Gastrocnemius medialis (tissue), 4 donors: ENCODE measurements around the gene ANXA2. TPM values are rescaled to one million over a fixed set of nuclear protein-coding genes. Genes with fewer than 3 reads are reported as not detected.
A peak's percentile ranks its signal among the peaks of the same experiment; 100 is the strongest.
"Not testable (repeated sequence)": the region's sequence is repeated elsewhere in the genome, so short reads cannot be mapped to it uniquely, and the experiment has no call there.

ENCODE experiments used
- ATAC-seq, 2 donors: fragments of 150-250 bp; one replicate each; pipeline ENCODE4 v1.9.1; 2016
- DNase-seq, 2 donors: peaks; one replicate each; pipeline ENCODE4 v3.0.0-alpha.2; 2019
- H3K27ac ChIP-seq, 4 donors: fragments of 200-600 bp; sonication (generic); 1 replicate in 1 of 4; 2 replicates in 3 of 4; pipeline ENCODE4 v1.5.1; 2016 to 2018; ENCODE audit warnings: mild to moderate bottlenecking in 2 of 4, moderate library complexity in 1 of 4
- H3K27me3 ChIP-seq, 3 donors: fragments of 200-600 bp; sonication (generic) in 2 of 3; 1 replicate in 1 of 3; 2 replicates in 2 of 3; pipeline versions ENCODE4 v1.5.1 to v1.6.0; 2016 to 2019; ENCODE audit warnings: mild to moderate bottlenecking in 1 of 3, moderate library complexity in 1 of 3
- H3K36me3 ChIP-seq, 2 donors: fragments of 200-600 bp; sonication (generic) in 1 of 2; one replicate each; pipeline ENCODE4 v1.5.1; 2017 to 2018
- H3K4me1 ChIP-seq, 2 donors: fragments of 200-600 bp; sonication (generic) in 1 of 2; one replicate each; pipeline ENCODE4 v1.5.1; 2016 to 2017; ENCODE audit warnings: mild to moderate bottlenecking in 2 of 2
- H3K4me3 ChIP-seq, 4 donors: fragments of 200-600 bp; sonication (generic) in 3 of 4; 1 replicate in 1 of 4; 2 replicates in 3 of 4; pipeline ENCODE4 v1.5.1; 2016 to 2019; ENCODE audit warnings: mild to moderate bottlenecking in 2 of 4
- H3K9me3 ChIP-seq, 3 donors: fragments of 200-600 bp; sonication (generic) in 2 of 3; 1 replicate in 1 of 3; 2 replicates in 2 of 3; pipeline ENCODE4 v1.5.1; 2016 to 2019
- CTCF ChIP-seq, 5 experiments: fragments of 450-650 bp in 3 of 5; fragments of 200-600 bp in 2 of 5; sonication (generic) in 2 of 5; IDR thresholded peaks in 4 of 5; conservative IDR thresholded peaks in 1 of 5; 1 replicate in 4 of 5; 2 replicates in 1 of 5; pipeline ENCODE4 v1.5.1; 2016 to 2019; ENCODE audit warnings: antibody characterized with exemption in 5 of 5, mild to moderate bottlenecking in 3 of 5, moderate library complexity in 3 of 5
- POLR2A ChIP-seq, 2 donors: fragments of 450-650 bp; IDR thresholded peaks; one replicate each; pipeline ENCODE4 v1.6.1; 2017; ENCODE audit warnings: antibody characterized with exemption in 2 of 2, mild to moderate bottlenecking in 2 of 2, moderate library complexity in 2 of 2
- in situ Hi-C, 4 donors: fragments of 200-750 bp; cut with MboI; loops; one replicate each; pipeline versions ENCODE4 v1.15.0 to v1.8.0; 2017; ENCODE audit warnings: low sequenced_read_pairs in 4 of 4
- intact Hi-C: fragments of 100-400 bp; cut with DNase I; formaldehyde crosslinking; loops from one replicate; pipeline ENCODE4 v1.15.1; 2023; ENCODE audit warnings: low total_unique reads
- total RNA-seq, 4 donors: library from RNA; depleted of rRNA; stranded (reverse); fragments of >200 nt; gene quantifications; one replicate each; pipeline versions ENCODE4 v1.1.0 to v1.2.3, GENCODE V29; 2016

ANXA2 gene
- total RNA-seq, 4 donors from 2014 or later, result 266 to 386 (median 323) TPM

- no peak for ATAC-seq
- H3K9me3 ChIP-seq, result no peaks in the 10 kb centered on the region
- no peak overlapping the region for H3K4me3 ChIP-seq
- H3K36me3 ChIP-seq, result peaks cover 0 to 43% of the 10 kb centered on the region in 2 donors
- DNase-seq, result no peak
- H3K27me3 ChIP-seq, result no peaks in the 10 kb centered on the region
- peaks cover 36 to 62% of the 10 kb centered on the region in 2 donors for H3K4me1 ChIP-seq
- H3K27ac ChIP-seq, result peak overlapping the region; percentile 71 to 89 (median 88)
- intact Hi-C loops (loop anchor here (2.0 to 5.0 kb wide), 2 partner anchors 28 to 159 kb away; no protein-coding TSS in a partner anchor), in situ Hi-C loops (loop anchor here in 1 of 4 donors (5.0 kb wide), 1 partner anchor 79 kb away; no protein-coding TSS in a partner anchor)
- no peak for TF ChIP-seq POLR2A (IDR thresholded peaks at IDR 0.05)
- TF ChIP-seq CTCF (IDR thresholded peaks at IDR 0.05 in 4 of 5, conservative IDR thresholded peaks at IDR 0.05 in 1 of 5), result no peak
These were observed 34.7 kb downstream of the ANXA2 start for GRCh38 chr15:60363087-60363549.

GRCh38 chr15:60362321-60363086, 35.3 kb downstream of the ANXA2 start:
- TF ChIP-seq POLR2A (IDR thresholded peaks at IDR 0.05) (no peak), CTCF (IDR thresholded peaks at IDR 0.05 in 4 of 5, conservative IDR thresholded peaks at IDR 0.05 in 1 of 5) (no peak)
- Histone ChIP-seq H3K27ac (peak overlapping the region; percentile 71 to 89 (median 88)), H3K4me1 (peaks cover 36 to 62% of the 10 kb centered on the region in 2 donors), H3K9me3 (no peaks in the 10 kb centered on the region), H3K36me3 (peaks cover 0 to 43% of the 10 kb centered on the region in 2 donors), H3K4me3 (no peak overlapping the region), H3K27me3 (no peaks in the 10 kb centered on the region)
- ATAC-seq, result peak; percentile 26 to 33
- in situ Hi-C loops (loop anchor here in 1 of 4 donors (5.0 kb wide), 1 partner anchor 80 kb away; no protein-coding TSS in a partner anchor), intact Hi-C loops (loop anchor here (2.0 to 5.0 kb wide), 2 partner anchors 28 to 160 kb away; no protein-coding TSS in a partner anchor)
- peak in 1 of 2 donors; percentile 22 for DNase-seq

GRCh38 chr15:60359738-60360137, 38.0 kb downstream of the ANXA2 start:
- not testable (repeated sequence) for DNase-seq, H3K27me3 ChIP-seq, H3K9me3 ChIP-seq
- in situ Hi-C loops (loop anchor here (5.0 to 10.0 kb wide), 2 partner anchors 83 to 85 kb away; no protein-coding TSS in a partner anchor), intact Hi-C loops (loop anchor here (1.0 to 5.0 kb wide), 2 partner anchors 85 to 163 kb away; no protein-coding TSS in a partner anchor)
- ATAC-seq, result peak; percentile 67 to 76
- TF ChIP-seq CTCF (IDR thresholded peaks at IDR 0.05 in 4 of 5, conservative IDR thresholded peaks at IDR 0.05 in 1 of 5), result peak; percentile 71 to 86 (median 83)
- Histone ChIP-seq H3K27ac (peak overlapping the region; percentile 82 to 89 (median 88)), H3K36me3 (peaks cover 0 to 69% of the 10 kb centered on the region in 2 donors), H3K4me1 (peaks cover 36 to 61% of the 10 kb centered on the region in 2 donors), H3K4me3 (peak overlapping the region in 2 of 4 donors; percentile 30 to 41)

- in situ Hi-C loops (loop anchor here in 3 of 4 donors (5.0 to 10.0 kb wide), 2 partner anchors 83 to 86 kb away; no protein-coding TSS in a partner anchor), intact Hi-C loops (loop anchor here (1.0 kb wide), 1 partner anchor 85 kb away; no protein-coding TSS in a partner anchor)
- Histone ChIP-seq H3K27me3 (no peaks in the 10 kb centered on the region), H3K4me1 (peaks cover 34 to 55% of the 10 kb centered on the region in 2 donors), H3K27ac (peak overlapping the region; percentile 82 to 89 (median 88)), H3K36me3 (peaks cover 0 to 69% of the 10 kb centered on the region in 2 donors), H3K9me3 (no peaks in the 10 kb centered on the region), H3K4me3 (peak overlapping the region in 2 of 4 donors; percentile 30 to 41)
- TF ChIP-seq CTCF (IDR thresholded peaks at IDR 0.05 in 4 of 5, conservative IDR thresholded peaks at IDR 0.05 in 1 of 5) (no peak), POLR2A (IDR thresholded peaks at IDR 0.05) (no peak)
- DNase-seq, result peak in 1 of 2 donors; percentile 36
- peak; percentile 84 for ATAC-seq
These were observed 38.7 kb downstream of the ANXA2 start for GRCh38 chr15:60358935-60359682.
